Activated T-cell treated with anti-CD3 and anti-CD28 coated beads, Interleukin-2, amount 50 U/mL, for 24 hours (primary cell): Measurements from ENCODE around the gene C20orf96.
A peak's percentile ranks its signal among the peaks of the same experiment; 100 is the strongest.
"Not testable (repeated sequence)": the region's sequence is repeated elsewhere in the genome, so short reads cannot be mapped to it uniquely, and the experiment has no call there.

Experiments used
- DNase-seq: peaks from one replicate; pipeline ENCODE4 v3.0.0-alpha.2; 2020
- H3K27ac Mint-ChIP-seq: 2 replicates; pipeline ENCODE4 v1.8.0; 2020; ENCODE audit warnings: mild to moderate bottlenecking, mixed read lengths
- H3K27me3 Mint-ChIP-seq: 2 replicates; pipeline ENCODE4 v1.8.0; 2020; ENCODE audit warnings: mixed read lengths
- H3K36me3 Mint-ChIP-seq: 2 replicates; pipeline ENCODE4 v1.8.0; 2020; ENCODE audit warnings: low read depth, mixed read lengths
- H3K4me1 Mint-ChIP-seq: 2 replicates; pipeline ENCODE4 v1.8.0; 2020; ENCODE audit warnings: low read depth, mixed read lengths
- H3K4me3 Mint-ChIP-seq: 2 replicates; pipeline ENCODE4 v1.8.0; 2020; ENCODE audit warnings: mild to moderate bottlenecking, moderate library complexity, mixed read lengths
- H3K9me3 Mint-ChIP-seq: 2 replicates; pipeline ENCODE4 v1.8.0; 2020; ENCODE audit warnings: mixed read lengths

The C20orf96 gene, protein sequence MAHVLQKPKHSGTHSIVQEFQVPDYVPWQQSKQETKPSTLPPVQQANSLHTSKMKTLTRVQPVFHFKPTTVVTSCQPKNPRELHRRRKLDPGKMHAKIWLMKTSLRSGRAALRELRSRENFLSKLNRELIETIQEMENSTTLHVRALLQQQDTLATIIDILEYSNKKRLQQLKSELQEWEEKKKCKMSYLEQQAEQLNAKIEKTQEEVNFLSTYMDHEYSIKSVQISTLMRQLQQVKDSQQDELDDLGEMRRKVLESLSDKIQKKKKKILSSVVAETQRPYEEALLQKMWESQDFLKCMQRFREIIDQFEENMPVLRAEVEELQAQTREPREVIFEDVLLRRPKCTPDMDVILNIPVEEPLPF

DNA sequence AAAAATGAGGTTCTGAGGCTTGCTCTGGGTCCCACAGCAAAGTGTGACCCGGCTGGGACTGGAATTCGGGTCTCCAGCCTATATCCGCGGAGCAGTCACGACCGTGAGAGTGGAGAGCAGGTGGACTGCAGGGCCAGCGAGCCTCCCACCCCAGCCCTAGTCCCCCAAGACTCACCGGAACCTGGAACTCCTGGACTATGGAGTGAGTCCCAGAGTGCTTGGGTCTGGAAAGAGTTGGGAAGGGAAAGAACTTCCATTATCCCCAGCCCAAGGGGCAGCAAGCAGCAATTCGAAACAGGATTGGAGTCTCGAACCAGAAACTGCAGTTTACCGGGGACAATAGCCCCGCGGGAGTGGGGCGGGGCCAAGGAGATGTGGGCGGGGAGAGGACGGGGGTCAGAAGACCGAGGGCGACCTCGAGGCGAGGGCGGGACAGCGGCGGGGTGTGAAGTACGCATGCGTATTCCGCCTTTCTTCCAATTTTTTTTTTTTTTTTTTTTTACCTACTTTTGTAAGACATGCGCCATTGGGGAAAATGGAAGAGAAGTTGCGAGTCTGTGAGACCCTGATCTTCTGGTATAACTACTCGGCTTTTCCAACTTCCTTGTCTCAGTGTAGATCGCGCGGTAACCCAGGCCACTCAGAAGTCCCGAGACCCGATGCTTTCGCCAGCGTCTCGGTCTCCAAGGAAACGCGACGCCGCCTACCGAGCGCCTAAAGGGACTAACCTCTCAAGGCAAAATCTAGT lies at the start of gene C20orf96:
C20orf96 (minus strand) TSS at position 667 of the 748 bp plus-strand sequence; CDS start at position 527, 140 bp downstream.
- no peaks in the 10 kb centered on the region for H3K27me3 Mint-ChIP-seq
- H3K4me3 Mint-ChIP-seq: no peak within 1 kb of the TSS
- H3K9me3 Mint-ChIP-seq: no peaks in the 10 kb centered on the region
- H3K4me1 Mint-ChIP-seq: peaks cover 13% of the 10 kb centered on the region
- peaks cover 4% of the 10 kb centered on the region for H3K36me3 Mint-ChIP-seq
- DNase-seq: peak; percentile 88
- no peak within 1 kb of the TSS for H3K27ac Mint-ChIP-seq

DNA sequence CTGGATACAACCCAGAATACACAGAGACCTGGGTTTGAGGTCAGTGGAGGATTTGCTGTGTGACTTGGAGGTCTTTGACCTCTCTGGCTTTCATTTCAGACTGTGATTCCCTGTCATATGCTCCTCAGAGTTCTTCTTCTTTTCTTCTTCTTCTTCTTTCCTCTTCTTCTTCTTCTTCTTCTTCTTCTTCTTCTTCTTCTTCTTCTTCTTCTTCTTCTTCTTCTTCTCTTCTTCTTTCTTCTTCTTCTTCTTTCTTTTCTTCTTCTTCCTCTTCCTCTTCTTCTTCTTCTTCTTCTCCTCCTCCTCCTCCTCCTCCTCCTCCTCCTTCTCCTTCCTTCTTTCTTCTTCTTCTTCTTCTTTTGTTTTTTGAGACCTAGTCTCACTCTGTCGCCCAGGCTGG lies 45.5 kb upstream of the C20orf96 start:
- H3K27me3 Mint-ChIP-seq, DNase-seq, H3K36me3 Mint-ChIP-seq, H3K4me1 Mint-ChIP-seq, H3K9me3 Mint-ChIP-seq, H3K4me3 Mint-ChIP-seq, H3K27ac Mint-ChIP-seq: not testable (repeated sequence)

DNA sequence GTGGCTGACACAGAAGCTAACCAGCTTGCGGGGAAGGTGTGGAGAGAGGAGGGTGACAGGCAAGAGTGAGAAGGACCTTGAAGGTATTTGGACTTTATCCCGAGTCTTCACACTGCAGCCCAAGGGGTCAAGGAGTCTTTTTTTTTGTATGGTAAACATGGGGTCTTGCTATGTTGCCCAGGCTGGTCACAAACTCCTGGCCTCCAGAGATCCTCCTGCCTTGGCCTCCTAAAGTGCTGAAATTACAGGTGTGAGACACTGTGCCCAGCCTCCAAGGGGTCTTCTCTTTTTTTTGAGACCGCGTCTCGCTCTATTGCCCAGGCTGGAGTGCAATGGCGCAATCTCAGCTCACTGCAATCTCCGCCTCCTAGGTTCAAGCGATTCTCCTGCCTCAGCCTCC lies 44.0 kb upstream of the C20orf96 start:
- Mint-ChIP-seq H3K4me3 (no peak overlapping the region), H3K36me3 (no peaks in the 10 kb centered on the region), H3K27me3 (no peaks in the 10 kb centered on the region), H3K4me1 (peaks cover 9% of the 10 kb centered on the region), H3K9me3 (no peaks in the 10 kb centered on the region), H3K27ac (no peak overlapping the region)
- no peak for DNase-seq

DNA sequence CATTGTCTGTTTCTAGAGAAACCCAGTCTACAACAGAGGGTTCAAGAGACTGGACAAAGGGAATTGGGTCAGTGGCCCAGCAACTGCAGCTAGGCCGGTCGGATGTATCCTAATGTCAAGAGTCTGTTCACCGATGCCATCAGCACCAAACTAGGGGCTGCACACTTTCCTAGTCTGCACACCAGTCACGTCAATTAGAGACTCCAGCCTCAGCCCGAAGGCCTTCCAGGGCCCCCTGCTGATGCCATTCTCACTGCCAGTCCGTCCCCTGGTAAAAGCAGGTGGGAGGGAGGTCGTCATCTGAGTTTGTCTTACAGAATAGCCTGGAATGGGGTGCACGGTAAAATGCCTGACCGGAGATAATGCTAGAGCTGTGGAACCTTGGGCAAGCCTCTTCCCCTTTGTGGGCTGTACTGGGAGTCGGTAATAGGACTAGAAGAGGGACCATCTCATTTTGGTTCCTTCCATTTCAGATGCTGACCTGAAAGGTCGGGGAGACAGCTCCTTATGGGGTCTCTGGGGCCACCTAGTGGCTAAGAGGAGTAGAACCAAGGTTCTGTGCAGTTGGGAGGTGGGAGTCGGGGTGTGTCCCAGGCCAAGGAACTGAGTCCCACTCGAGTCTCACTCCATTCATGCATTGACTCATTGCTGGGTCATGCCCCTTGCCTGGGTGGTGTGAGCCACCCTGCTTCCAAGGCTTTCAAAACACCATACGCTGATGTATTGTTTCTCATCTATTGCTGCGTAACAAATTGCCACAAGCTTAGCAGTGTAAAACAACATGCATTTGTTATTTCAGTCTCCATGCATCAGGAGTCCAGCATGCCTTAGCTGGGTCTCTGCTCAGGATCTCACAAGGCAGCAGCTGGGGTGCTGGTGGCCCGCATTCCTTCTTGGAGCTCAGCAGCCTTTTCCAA lies 39.9 kb upstream of the C20orf96 start:
- H3K4me3 Mint-ChIP-seq: no peak overlapping the region
- H3K9me3 Mint-ChIP-seq: no peaks in the 10 kb centered on the region
- no peak overlapping the region for H3K27ac Mint-ChIP-seq
- DNase-seq: peak; percentile 67
- no peaks in the 10 kb centered on the region for H3K36me3 Mint-ChIP-seq
- peaks cover 31% of the 10 kb centered on the region for H3K4me1 Mint-ChIP-seq
- no peaks in the 10 kb centered on the region for H3K27me3 Mint-ChIP-seq

DNA sequence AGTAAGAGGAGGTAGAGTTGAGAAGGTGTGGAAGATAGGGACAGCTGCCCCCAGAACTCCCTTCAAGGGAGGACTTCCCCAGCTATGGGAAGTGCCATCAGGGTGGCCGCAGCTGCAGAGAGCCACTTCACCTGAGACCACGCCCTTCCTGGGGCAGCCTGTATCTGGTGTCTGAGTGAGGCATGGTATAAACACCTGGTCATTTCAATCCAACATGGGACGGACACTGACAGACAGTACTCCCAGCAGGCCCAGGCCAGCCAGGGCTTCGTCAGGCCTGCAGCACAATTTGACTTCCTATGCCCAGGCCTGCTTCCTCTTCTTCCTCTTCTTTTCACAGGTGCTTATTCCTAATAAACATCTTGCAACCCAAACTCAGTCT lies 39.3 kb upstream of the C20orf96 start:
- DNase-seq: no peak
- Mint-ChIP-seq H3K4me1 (peaks cover 33% of the 10 kb centered on the region), H3K9me3 (no peaks in the 10 kb centered on the region), H3K4me3 (no peak overlapping the region), H3K27ac (no peak overlapping the region), H3K36me3 (no peaks in the 10 kb centered on the region), H3K27me3 (no peaks in the 10 kb centered on the region)

DNA sequence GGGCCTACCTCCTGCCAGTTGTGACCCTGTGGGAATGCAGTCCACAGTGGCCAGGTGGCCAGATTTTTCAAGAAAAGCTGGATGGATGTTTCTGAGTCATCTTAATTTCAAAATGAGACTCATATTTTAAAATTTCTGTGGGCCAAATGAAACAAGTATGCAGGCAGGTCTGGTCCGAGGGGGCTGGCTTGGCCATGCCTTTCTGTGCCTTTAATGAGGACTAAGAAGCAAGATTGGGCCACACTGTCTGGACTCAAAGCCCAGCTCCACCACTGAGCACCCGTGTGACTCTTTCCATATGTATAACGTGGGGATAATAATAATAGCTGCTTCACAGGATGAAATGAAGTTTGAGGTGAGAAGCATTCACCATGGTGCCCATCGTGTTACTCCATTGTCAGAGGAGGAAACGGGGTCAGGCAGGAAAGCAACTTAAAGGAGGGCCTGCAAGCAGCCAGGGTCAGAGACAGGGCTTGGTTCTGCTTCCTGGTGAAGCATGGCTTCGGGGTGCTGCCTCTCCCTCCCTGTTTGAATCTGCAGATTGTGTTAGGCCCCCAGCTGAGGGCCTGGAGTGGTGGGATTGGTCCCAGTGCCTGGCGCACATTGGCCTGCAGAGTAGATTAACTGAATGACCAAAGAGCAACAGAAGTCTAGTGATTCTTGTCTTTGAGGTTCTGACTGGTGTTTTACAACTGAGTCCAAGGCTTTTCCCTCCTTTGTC lies 38.6 kb upstream of the C20orf96 start:
- Mint-ChIP-seq H3K9me3 (no peaks in the 10 kb centered on the region), H3K27me3 (no peaks in the 10 kb centered on the region), H3K4me1 (peaks cover 39% of the 10 kb centered on the region), H3K27ac (peak overlapping the region; percentile 32), H3K36me3 (no peaks in the 10 kb centered on the region), H3K4me3 (peak overlapping the region; percentile 74)
- DNase-seq: no peak

DNA sequence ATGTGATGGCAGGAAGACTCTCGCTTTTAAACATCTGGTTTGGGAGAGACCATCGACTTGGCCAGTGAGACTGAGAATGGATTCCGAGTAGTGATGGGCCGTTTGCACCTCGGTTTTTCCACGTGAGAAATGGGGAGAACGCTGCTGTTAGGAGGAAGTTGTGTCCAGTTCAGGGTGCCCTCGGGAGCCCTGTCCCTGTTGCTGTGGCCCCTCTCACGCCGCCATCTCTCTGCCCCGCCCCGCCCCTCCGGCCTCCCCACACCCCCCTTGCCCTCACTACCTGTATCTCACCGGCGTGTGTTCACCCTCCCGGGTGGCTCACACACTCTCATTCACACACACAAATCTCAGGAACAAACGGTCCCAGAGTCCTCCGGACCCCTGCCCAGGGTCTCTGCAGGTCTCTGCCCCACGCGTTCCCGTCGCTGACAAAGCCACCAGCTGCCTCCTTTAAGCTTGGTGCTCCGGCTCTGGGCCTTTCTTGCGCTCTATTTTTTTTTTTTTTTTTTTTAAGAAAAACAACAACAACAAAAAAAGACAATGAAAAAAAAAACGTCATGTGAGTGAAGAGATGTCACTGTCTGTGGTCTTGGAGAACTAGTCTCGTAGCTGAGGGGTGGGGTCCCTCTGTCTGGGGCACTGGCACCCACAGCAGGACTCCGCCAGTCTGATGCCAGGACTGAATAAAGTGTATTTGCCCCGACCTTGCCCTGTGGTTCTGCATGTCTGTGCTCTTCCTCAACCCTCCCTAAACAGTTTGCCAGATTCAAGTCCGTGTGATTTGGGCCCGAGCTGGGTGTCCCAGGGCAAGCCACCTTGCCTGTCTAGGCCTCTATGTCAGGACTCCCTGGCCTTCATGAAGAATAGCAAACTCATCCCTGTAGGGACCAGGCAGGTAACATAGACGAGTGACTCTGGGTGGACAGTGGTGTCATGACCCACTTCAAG lies 37.8 kb upstream of the C20orf96 start:
- no peaks in the 10 kb centered on the region for H3K36me3 Mint-ChIP-seq
- H3K9me3 Mint-ChIP-seq: no peaks in the 10 kb centered on the region
- H3K27me3 Mint-ChIP-seq: no peaks in the 10 kb centered on the region
- DNase-seq: no peak
- peak overlapping the region; percentile 45 for H3K27ac Mint-ChIP-seq
- peak overlapping the region; percentile 74 for H3K4me3 Mint-ChIP-seq
- peaks cover 46% of the 10 kb centered on the region for H3K4me1 Mint-ChIP-seq

DNA sequence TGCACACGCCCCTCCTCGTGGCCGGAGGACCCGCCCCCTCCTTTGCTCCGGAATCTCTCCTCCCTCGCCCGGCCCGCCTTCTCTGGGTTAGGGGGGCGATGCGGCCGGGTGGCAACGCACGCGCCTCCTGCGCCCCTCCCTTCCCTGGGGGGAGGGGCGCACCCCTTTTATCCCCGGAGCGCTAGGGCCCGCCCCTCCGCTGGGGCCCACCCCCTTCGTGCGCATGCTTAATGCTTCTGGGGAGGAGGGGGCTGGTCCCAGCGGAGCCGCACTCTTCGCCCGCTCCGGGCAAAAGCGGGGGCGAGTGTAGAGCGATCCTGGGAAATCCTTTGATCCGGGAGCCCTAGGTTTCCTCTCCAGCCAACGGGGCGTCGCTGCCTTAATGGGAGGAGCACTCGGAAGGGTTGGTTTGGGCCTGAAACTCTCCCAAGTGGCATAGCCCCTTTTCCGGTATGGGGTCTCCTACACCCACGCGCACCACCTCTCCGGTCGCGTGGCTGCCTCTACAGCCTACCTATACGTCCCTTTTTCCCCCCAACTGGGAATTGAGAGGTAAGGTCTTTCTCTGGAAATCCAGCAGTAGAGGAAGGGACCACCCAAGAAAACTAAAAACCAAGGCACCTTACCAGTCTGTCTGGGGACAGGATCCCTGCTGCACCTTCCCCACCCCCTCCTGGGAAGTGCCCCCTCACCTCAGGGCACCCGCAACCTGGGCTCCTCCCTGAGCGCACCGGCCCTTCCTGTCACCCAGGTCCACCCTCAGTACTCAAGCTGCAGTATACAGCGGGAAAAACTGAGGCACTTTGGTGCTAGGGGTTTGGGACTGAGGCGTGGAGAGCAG lies 36.9 kb upstream of the C20orf96 start:
- Mint-ChIP-seq H3K4me1 (peaks cover 46% of the 10 kb centered on the region), H3K4me3 (peak overlapping the region; percentile 74), H3K9me3 (no peaks in the 10 kb centered on the region), H3K27ac (peak overlapping the region; percentile 22), H3K27me3 (no peaks in the 10 kb centered on the region), H3K36me3 (no peaks in the 10 kb centered on the region)
- DNase-seq: peak; percentile 84

DNA sequence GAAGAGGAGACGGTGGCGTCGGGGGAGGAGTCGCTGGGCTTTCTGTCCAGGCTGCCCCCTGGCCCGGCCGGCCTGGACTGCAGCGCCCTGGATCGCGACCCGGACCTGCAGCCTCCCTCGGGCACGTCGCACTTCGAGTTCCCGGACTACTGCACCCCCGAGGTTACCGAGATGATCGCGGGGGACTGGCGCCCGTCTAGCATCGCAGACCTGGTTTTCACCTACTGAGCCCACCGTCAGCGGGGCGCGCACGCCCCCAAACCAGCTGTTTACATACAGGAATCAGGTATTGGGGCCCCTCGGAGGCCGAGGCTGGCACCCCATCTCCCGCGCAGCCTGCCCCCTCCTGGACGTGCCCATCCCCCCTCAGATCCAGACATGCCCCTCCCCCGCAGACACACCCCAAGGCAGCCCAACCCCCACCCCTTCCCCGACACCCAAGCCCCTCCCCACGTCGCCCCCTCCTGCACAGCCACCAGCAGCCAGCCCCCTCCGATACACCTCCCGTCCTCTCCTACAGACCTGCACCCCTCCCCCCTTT lies 36.2 kb upstream of the C20orf96 start:
- Mint-ChIP-seq H3K9me3 (no peaks in the 10 kb centered on the region), H3K4me1 (peaks cover 46% of the 10 kb centered on the region), H3K36me3 (no peaks in the 10 kb centered on the region), H3K4me3 (peak overlapping the region; percentile 74), H3K27me3 (no peaks in the 10 kb centered on the region), H3K27ac (peak overlapping the region; percentile 47)
- no peak for DNase-seq

DNA sequence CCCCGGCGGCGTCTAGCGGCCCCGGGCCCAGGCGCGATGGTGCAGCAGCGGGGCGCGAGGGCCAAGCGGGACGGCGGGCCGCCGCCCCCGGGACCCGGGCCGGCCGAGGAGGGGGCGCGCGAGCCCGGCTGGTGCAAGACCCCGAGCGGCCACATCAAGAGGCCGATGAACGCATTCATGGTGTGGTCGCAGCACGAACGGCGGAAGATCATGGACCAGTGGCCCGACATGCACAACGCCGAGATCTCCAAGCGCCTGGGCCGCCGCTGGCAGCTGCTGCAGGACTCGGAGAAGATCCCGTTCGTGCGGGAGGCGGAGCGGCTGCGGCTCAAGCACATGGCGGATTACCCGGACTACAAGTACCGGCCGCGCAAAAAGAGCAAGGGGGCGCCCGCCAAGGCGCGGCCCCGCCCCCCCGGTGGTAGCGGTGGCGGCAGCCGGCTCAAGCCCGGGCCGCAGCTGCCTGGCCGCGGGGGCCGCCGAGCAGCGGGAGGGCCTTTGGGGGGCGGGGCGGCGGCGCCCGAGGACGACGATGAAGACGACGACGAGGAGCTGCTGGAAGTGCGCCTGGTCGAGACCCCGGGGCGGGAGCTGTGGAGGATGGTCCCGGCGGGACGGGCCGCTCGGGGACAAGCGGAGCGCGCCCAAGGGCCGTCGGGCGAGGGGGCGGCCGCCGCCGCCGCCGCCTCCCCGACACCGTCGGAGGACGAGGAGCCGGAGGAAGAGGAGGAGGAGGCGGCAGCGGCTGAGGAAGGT lies 35.5 kb upstream of the C20orf96 start:
- H3K36me3 Mint-ChIP-seq: no peaks in the 10 kb centered on the region

DNA sequence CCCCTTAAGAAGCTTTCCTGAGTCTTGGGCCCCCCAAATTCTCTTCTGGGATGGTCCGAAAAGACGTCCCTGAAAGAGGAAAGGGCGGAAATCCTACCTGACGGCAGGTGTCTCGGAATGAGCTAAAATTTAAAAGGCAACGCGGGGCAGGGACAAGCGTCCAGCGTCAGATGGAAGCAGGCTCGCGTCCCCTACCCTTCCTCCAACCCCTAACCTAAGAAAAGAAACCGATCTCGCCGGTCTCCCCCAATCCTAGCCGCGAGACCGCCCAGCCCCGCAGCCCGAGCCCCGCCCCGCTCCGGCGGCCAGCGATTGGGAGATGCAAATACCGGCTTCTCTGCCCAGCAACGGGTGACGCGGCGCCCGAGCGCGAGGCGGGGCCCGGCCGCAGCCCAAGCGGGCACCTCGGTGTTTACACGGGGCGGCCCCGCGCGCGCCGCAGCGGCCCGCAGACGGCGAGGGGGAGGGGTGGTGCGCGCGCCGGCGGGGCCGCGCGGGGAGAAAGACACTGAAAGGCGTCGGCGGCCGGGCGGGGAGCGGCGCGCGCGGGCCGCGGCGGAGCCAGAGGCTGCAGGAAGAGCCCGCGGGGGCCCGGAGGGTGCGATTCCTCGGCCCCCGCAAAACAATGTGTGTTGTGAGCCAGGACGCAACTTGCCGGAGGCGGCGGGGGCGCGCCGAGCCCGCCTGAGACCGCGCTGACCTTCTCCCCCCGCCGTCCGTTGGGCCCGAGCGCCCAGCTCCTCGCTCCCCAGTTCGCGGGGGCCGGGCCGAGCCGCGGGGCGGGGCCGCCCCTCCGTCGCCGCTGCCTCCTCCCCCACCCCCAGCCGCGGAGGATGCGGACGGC lies 34.7 kb upstream of the C20orf96 start, which contains the start of gene SOX12:
SOX12 (plus strand) TSS at position 508 of the 844 bp plus-strand sequence. CDS start 373 bp downstream, outside the sequence.
- Mint-ChIP-seq H3K9me3 (no peaks in the 10 kb centered on the region), H3K27me3 (no peaks in the 10 kb centered on the region), H3K4me1 (peaks cover 42% of the 10 kb centered on the region), H3K36me3 (no peaks in the 10 kb centered on the region), H3K4me3 (peak within 1 kb of the TSS; percentile 86), H3K27ac (peak within 1 kb of the TSS; percentile 93)
- DNase-seq: peak; percentile 98

More for the DNA sequence above, 35.5 kb upstream of the C20orf96 start:
- Mint-ChIP-seq H3K4me1 (peaks cover 46% of the 10 kb centered on the region), H3K27me3 (no peaks in the 10 kb centered on the region), H3K9me3 (no peaks in the 10 kb centered on the region), H3K27ac (peak overlapping the region; percentile 74), H3K4me3 (peak overlapping the region; percentile 79)
- peak; percentile 75 for DNase-seq
